ENCODE measurements around the gene GBF1. TPM values are rescaled to one million over a fixed set of nuclear protein-coding genes. Genes with fewer than 3 reads are reported as not detected.
A peak's percentile ranks its signal among the peaks of the same experiment; 100 is the strongest.

GBF1 gene
- total and polyA plus RNA-seq, 2 of the 13 experiments (the other 11 are each of a cell fraction or from before 2014, with no cell fraction given): 17.1 to 21.9 TPM

DNA sequence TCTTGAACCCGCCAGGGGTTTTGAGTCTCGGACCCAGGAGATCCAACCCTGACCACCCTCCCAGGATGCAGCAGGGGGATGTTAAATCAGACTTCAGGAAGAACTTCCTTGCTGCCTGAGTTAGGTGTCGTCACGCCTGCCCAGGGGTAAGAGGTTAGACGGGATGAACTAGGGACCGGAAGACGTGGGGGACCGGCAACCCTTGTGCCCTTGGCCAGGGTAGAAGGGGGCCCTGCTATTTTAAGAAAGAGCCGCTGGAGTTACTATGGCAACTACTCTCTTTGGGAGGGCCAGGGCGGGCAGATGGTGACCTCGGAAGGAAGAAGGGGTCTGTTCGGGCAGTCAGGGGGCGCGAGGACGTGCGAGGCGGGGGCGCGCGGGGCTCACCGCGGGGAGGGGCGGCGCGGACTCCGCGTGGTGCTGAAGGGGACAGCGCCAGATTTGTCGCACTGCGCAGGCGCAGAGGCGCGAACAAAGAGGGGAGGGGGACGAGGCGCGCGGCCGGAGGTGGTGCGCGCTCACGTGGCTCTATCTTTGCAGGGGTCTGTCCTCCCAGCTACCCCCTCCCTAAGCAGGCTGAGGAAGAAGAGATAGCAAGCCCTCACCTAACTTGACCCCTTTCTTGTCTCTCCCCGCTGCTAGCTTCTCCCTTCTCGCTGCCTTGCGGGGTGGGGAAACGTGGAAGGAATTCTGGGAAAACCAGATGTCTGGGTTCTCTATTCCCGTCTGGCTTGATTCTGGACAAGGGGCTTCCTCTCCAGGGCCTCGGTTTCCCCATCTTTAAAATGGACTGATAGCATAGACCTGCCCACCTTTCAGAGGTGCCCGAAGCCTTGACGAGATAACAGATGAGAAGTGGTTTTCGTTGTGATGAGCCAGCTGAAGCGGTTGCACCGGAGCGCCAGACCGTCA, 174.2 kb downstream of the GBF1 start (continued):
- TF ChIP-seq, protein P1, sequence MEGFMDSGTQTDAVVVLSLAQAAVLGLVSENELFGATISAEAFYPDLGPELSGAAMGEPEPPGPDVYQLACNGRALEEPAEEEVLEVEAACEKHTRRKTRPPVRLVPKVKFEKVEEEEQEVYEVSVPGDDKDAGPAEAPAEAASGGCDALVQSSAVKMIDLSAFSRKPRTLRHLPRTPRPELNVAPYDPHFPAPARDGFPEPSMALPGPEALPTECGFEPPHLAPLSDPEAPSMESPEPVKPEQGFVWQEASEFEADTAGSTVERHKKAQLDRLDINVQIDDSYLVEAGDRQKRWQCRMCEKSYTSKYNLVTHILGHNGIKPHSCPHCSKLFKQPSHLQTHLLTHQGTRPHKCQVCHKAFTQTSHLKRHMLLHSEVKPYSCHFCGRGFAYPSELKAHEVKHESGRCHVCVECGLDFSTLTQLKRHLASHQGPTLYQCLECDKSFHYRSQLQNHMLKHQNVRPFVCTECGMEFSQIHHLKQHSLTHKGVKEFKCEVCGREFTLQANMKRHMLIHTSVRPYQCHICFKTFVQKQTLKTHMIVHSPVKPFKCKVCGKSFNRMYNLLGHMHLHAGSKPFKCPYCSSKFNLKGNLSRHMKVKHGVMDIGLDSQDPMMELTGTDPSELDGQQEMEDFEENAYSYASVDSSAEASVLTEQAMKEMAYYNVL (CRISPR knock-in tag; IDR thresholded peaks at IDR 0.05; ENCODE audit: borderline replicate concordance): no peak
- no peak for TF ChIP-seq HDAC6 (IDR thresholded peaks at IDR 0.05; ENCODE audit: low read depth, low read length)
- peak; percentile 76 for TF ChIP-seq BORCS8-MEF2B (CRISPR knock-in tag; IDR thresholded peaks at IDR 0.05)
- TF ChIP-seq, protein P2, sequence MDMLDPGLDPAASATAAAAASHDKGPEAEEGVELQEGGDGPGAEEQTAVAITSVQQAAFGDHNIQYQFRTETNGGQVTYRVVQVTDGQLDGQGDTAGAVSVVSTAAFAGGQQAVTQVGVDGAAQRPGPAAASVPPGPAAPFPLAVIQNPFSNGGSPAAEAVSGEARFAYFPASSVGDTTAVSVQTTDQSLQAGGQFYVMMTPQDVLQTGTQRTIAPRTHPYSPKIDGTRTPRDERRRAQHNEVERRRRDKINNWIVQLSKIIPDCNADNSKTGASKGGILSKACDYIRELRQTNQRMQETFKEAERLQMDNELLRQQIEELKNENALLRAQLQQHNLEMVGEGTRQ (IDR thresholded peaks at IDR 0.05; ENCODE audit: low read depth, low read length): no peak
- TF ChIP-seq, protein P2 (CRISPR knock-in tag; IDR thresholded peaks at IDR 0.05; ENCODE audit: borderline replicate concordance): no peak; the same call in 1 of the 2 replicates
- TF ChIP-seq, protein P3, sequence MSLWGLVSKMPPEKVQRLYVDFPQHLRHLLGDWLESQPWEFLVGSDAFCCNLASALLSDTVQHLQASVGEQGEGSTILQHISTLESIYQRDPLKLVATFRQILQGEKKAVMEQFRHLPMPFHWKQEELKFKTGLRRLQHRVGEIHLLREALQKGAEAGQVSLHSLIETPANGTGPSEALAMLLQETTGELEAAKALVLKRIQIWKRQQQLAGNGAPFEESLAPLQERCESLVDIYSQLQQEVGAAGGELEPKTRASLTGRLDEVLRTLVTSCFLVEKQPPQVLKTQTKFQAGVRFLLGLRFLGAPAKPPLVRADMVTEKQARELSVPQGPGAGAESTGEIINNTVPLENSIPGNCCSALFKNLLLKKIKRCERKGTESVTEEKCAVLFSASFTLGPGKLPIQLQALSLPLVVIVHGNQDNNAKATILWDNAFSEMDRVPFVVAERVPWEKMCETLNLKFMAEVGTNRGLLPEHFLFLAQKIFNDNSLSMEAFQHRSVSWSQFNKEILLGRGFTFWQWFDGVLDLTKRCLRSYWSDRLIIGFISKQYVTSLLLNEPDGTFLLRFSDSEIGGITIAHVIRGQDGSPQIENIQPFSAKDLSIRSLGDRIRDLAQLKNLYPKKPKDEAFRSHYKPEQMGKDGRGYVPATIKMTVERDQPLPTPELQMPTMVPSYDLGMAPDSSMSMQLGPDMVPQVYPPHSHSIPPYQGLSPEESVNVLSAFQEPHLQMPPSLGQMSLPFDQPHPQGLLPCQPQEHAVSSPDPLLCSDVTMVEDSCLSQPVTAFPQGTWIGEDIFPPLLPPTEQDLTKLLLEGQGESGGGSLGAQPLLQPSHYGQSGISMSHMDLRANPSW (CRISPR knock-in tag; IDR thresholded peaks at IDR 0.05; ENCODE audit: borderline replicate concordance): no peak
- no peak for TF ChIP-seq ZNF75D (CRISPR knock-in tag; IDR thresholded peaks at IDR 0.05; ENCODE audit: borderline replicate concordance)
- no peak for TF ChIP-seq ZNF644 (CRISPR knock-in tag; IDR thresholded peaks at IDR 0.05; ENCODE audit: low read depth)
- TF ChIP-seq BATF2 (CRISPR knock-in tag; IDR thresholded peaks at IDR 0.05): no peak
- TF ChIP-seq, protein P4, sequence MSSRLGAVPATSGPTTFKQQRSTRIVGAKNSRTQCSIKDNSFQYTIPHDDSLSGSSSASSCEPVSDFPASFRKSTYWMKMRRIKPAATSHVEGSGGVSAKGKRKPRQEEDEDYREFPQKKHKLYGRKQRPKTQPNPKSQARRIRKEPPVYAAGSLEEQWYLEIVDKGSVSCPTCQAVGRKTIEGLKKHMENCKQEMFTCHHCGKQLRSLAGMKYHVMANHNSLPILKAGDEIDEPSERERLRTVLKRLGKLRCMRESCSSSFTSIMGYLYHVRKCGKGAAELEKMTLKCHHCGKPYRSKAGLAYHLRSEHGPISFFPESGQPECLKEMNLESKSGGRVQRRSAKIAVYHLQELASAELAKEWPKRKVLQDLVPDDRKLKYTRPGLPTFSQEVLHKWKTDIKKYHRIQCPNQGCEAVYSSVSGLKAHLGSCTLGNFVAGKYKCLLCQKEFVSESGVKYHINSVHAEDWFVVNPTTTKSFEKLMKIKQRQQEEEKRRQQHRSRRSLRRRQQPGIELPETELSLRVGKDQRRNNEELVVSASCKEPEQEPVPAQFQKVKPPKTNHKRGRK (CRISPR knock-in tag; IDR thresholded peaks at IDR 0.05): no peak
- no peak for TF ChIP-seq GLMP (CRISPR knock-in tag; IDR thresholded peaks at IDR 0.05; ENCODE audit: borderline replicate concordance)
- peak; percentile 72; the same call in 1 of the 2 replicates for TF ChIP-seq ARID2 (CRISPR knock-in tag; IDR thresholded peaks at IDR 0.05; ENCODE audit: borderline replicate concordance)
- TF ChIP-seq ZFP90 (CRISPR knock-in tag; IDR thresholded peaks at IDR 0.05; ENCODE audit: borderline replicate concordance): peak; percentile 75; the same call in 1 of the 2 replicates
- TF ChIP-seq KAT7 (CRISPR knock-in tag; IDR thresholded peaks at IDR 0.05; ENCODE audit: borderline replicate concordance): no peak
- TF ChIP-seq GPN1 (CRISPR knock-in tag; IDR thresholded peaks at IDR 0.05; ENCODE audit: borderline replicate concordance): no peak
- no peak for TF ChIP-seq TRIM24 (CRISPR knock-in tag; IDR thresholded peaks at IDR 0.05)
- TF ChIP-seq HMG20B (CRISPR knock-in tag; conservative IDR thresholded peaks at IDR 0.05): no peak
